C4-2B (cell line): ENCODE measurements around the gene PDXK.

Experiments used
- CTCF ChIP-seq: fragments of 450-650 bp; conservative IDR thresholded peaks from 2 replicates; pipeline ENCODE4 v1.5.1; 2017; ENCODE audit warnings: mild to moderate bottlenecking
- ZFX ChIP-seq: fragments of 450-650 bp; IDR thresholded peaks from 2 replicates; pipeline ENCODE4 v1.6.1; 2017

DNA sequence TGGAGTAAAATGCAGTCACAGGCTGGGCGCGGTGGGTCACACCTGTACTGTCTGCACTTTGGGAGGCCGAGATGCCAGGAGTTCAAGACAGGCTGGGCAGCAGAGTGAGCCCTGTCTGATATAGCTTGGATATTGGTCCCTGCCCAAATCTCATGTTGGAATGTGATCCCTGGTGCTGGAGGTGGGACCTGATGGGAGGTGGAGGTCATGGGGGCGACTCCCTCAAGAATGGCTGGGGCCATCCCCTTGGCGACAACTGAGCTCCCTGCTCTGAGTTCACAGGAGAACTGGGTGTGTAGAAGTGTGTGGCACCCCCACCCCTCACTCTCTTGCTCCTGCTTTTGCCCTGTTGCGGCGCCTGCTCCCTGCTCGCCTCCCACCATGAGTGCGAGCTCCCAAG lies 11.5 kb upstream of the PDXK start:
- no peak for TF ChIP-seq CTCF
- TF ChIP-seq ZFX, result no peak
